T-cell (primary cell): Measurements from ENCODE around the gene DCK. TPM values are rescaled to one million over a fixed set of nuclear protein-coding genes. Genes with fewer than 3 reads are reported as not detected.
"Not testable (repeated sequence)": the region's sequence is repeated elsewhere in the genome, so short reads cannot be mapped to it uniquely, and the experiment has no call there.

Experiments used
- ATAC-seq, 4 experiments: fragments of 200-7000 bp in 3 of 4; fragments of 150-1000 bp in 1 of 4; cut with Tn5 transposase; replicated peaks in 1 of 4; 1 replicate in 3 of 4; 2 replicates in 1 of 4; pipeline ENCODE4 v1.10.0; 2021; ENCODE audit warnings: moderate library complexity in 3 of 4, mild to moderate bottlenecking in 2 of 4, moderate number of reproducible peaks in 1 of 4
- CTCF ChIA-PET, 2 donors: fragments of 300-600 bp; sonication (Branson Sonifier 250); formaldehyde crosslinking; loops; one replicate each; lab custom pipeline; 2022; ENCODE audit warnings: antibody characterized with exemption in 2 of 2; lab: Charles Lee
- POLR2A ChIA-PET, 2 donors: fragments of 300-600 bp; sonication (Branson Sonifier 250); formaldehyde crosslinking; loops; one replicate each; lab custom pipeline; 2022; ENCODE audit warnings: antibody characterized with exemption in 2 of 2; lab: Charles Lee
- DNase-seq, 35 experiments: peaks; one replicate each; pipeline versions ENCODE4 v3.0.0 to v3.0.0-alpha.2; 2013 to 2023
- H3K27ac ChIP-seq: one replicate; pipeline ENCODE4 v1.5.1; 2013; ENCODE audit warnings: low read length
- H3K27me3 ChIP-seq, 2 experiments: replicated peaks in 1 of 2; 1 replicate in 1 of 2; 2 replicates in 1 of 2; pipeline versions ENCODE4 v1.6.1 to v1.7.0; 2013; ENCODE audit warnings: low read length in 1 of 2, mixed read lengths in 1 of 2; ENCODE audit not compliant: control insufficient read depth in 2 of 2, insufficient read depth in 2 of 2; ENCODE audit errors: extremely low read depth in 1 of 2
- H3K36me3 ChIP-seq, 2 donors: 1 replicate in 1 of 2; 2 replicates in 1 of 2; pipeline versions ENCODE4 v1.6.1 to v1.7.0; 2013; ENCODE audit warnings: low read length in 1 of 2; ENCODE audit not compliant: control insufficient read depth in 2 of 2, insufficient read depth in 1 of 2; ENCODE audit errors: extremely low read depth in 1 of 2
- H3K4me1 ChIP-seq, 2 experiments: 1 replicate in 1 of 2; 2 replicates in 1 of 2; pipeline versions ENCODE4 v1.6.1 to v1.7.0; 2013; ENCODE audit warnings: low read length in 2 of 2, mixed read lengths in 1 of 2; ENCODE audit not compliant: insufficient read depth in 2 of 2, control insufficient read depth in 1 of 2; ENCODE audit errors: extremely low read depth in 1 of 2
- H3K4me3 ChIP-seq, 2 donors: 1 replicate in 1 of 2; 2 replicates in 1 of 2; pipeline versions ENCODE4 v1.5.1 to v1.7.0; 2013; ENCODE audit warnings: mild to moderate bottlenecking in 2 of 2, low read length in 1 of 2, moderate library complexity in 1 of 2; ENCODE audit not compliant: control insufficient read depth in 1 of 2; ENCODE audit errors: extremely low read depth in 1 of 2
- H3K9me3 ChIP-seq: 2 replicates; pipeline ENCODE4 v1.7.0; 2013
- H3K27ac Mint-ChIP-seq, 2 donors: one replicate each; pipeline ENCODE4 v1.8.0; 2020 to 2021; ENCODE audit warnings: mild to moderate bottlenecking in 2 of 2, mixed read lengths in 2 of 2
- H3K27me3 Mint-ChIP-seq, 2 donors: one replicate each; pipeline ENCODE4 v1.8.0; 2021 to 2022; ENCODE audit warnings: mixed read lengths in 2 of 2
- H3K36me3 Mint-ChIP-seq: one replicate; pipeline ENCODE4 v1.8.0; 2021; ENCODE audit warnings: mixed read lengths
- H3K4me1 Mint-ChIP-seq, 3 donors: one replicate each; pipeline ENCODE4 v1.8.0; 2020 to 2022; ENCODE audit warnings: mixed read lengths in 3 of 3, mild to moderate bottlenecking in 1 of 3
- H3K4me3 Mint-ChIP-seq, 3 donors: one replicate each; pipeline ENCODE4 v1.8.0; 2020 to 2022; ENCODE audit warnings: mild to moderate bottlenecking in 3 of 3, mixed read lengths in 3 of 3, moderate library complexity in 3 of 3
- H3K9me3 Mint-ChIP-seq, 3 donors: one replicate each; pipeline ENCODE4 v1.8.0; 2020 to 2022; ENCODE audit warnings: mixed read lengths in 3 of 3
- WGBS: methylation state at CpG from one replicate; pipeline ENCODE4 v1.1.5; 2013; ENCODE audit warnings: missing lambda C conversion rate; ENCODE audit not compliant: insufficient coverage; 5-methylcytosine and 5-hydroxymethylcytosine counted together
- total RNA-seq, 35 experiments: library from RNA in 6 of 35; stranded (reverse) in 6 of 35; fragments of 120-200 nt in 1 of 35; gene quantifications; one replicate each; pipeline versions ENCODE4 v1.2.1 to v1.2.4 and lab custom pipeline; 2013 to 2026

Gene DCK
- total RNA-seq, 5 donors from 2014 or later (not counting 1 experiment from before 2014, with no cell fraction given): 25.9 to 50.7 (median 42.1) TPM

GRCh38 chr4:71053613-71054012 is 60.2 kb downstream of the DCK start:
- DNase-seq, H3K4me3 ChIP-seq, H3K4me3 Mint-ChIP-seq, H3K9me3 ChIP-seq, H3K4me1 ChIP-seq, H3K27ac Mint-ChIP-seq, H3K9me3 Mint-ChIP-seq, H3K36me3 ChIP-seq, H3K4me1 Mint-ChIP-seq, H3K27me3 ChIP-seq, ATAC-seq, H3K27me3 Mint-ChIP-seq, H3K36me3 Mint-ChIP-seq, POLR2A ChIA-PET, CTCF ChIA-PET, H3K27ac ChIP-seq: not testable (repeated sequence)
- WGBS: no CpG with 5 or more reads among the region's 1 CpG

DNA sequence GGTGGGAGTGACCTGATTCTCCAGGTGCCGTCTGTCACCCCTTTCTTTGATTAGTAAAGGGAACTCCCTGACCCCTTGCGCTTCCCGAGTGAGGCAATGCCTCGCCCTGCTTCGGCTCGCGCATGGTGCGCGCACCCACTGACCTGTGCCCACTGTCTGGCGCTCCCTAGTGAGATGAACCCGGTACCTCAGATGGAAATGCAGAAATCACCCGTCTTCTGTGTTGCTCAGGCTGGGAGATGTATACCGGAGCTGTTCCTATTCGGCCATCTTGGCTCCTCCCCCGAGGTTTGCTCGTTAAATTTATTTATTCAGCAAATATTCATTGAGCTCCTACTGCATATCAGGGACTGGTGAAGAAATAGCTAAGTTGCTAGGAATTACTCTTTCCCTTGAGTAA is 66.1 kb downstream of the DCK start:
- H3K36me3 Mint-ChIP-seq, H3K9me3 ChIP-seq, H3K9me3 Mint-ChIP-seq, H3K27me3 Mint-ChIP-seq, H3K4me1 ChIP-seq, H3K36me3 ChIP-seq, H3K27ac Mint-ChIP-seq, H3K4me3 ChIP-seq, DNase-seq, H3K4me1 Mint-ChIP-seq, H3K27ac ChIP-seq, H3K4me3 Mint-ChIP-seq, H3K27me3 ChIP-seq, ATAC-seq, POLR2A ChIA-PET: not testable (repeated sequence)
- CTCF ChIA-PET: interaction anchor here in 1 of 2 donors (1.0 kb wide), 1 partner anchor 8 kb away, joined by 5 read pairs; no protein-coding TSS in a partner anchor
- no CpG with 5 or more reads among the region's 16 CpGs for WGBS

DNA sequence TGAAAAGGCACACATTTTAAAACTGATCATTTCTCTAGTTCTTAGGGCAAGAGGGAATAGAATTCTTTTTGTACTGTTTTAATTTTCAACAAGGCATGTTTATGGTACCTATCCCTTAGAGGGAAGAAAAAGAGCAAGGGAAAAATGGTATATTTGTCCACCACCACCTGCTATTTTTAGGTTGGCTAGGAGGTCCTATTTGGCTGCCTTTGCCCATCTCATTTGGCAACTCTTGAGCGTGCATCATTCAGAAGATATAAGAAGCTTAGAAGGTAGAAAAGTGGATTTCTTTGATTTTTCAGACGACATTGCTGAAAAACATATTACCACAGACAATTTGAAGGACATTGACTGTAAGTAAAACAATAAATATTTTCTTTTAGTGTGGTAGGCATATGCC is 69.0 kb downstream of the DCK start:
- Histone ChIP-seq H3K27me3 (no peaks in the 10 kb centered on the region), H3K4me3 (no peak overlapping the region), H3K9me3 (no peaks in the 10 kb centered on the region), H3K36me3 (no peaks in the 10 kb centered on the region), H3K27ac (no peak overlapping the region), H3K4me1 (no peaks in the 10 kb centered on the region)
- Mint-ChIP-seq H3K4me1 (peaks cover 0 to 5% (median 0%) of the 10 kb centered on the region in 3 donors), H3K27me3 (peaks cover 0 to 3% of the 10 kb centered on the region in 2 donors), H3K27ac (no peak overlapping the region), H3K4me3 (no peak overlapping the region), H3K9me3 (no peaks in the 10 kb centered on the region), H3K36me3 (no peaks in the 10 kb centered on the region)
- no CpG with 5 or more reads among the region's 2 CpGs for WGBS
- ChIA-PET POLR2A (no interaction called here), CTCF (no interaction called here)
- no peak for DNase-seq
- no peak for ATAC-seq

DNA sequence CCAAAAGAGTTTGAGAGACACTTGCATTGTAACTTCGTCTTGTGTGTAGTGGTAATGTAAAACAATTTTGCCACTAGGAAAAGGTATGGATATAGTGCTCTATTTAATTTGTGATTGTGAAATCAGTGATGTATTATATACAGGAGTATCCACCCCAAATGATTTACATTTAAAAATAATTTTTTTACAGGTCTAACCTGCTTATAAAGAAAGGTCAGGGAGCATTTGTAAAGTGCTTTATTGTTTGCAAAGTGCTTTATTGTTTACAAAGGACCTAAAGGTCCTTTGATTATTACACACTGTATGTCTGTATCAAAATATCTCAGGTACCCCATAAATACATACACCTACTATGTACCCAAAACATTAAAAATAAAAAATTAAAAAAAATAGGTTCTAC is 70.3 kb downstream of the DCK start:
- WGBS: no CpG with 5 or more reads among the region's 1 CpG
- Histone ChIP-seq H3K27me3 (no peaks in the 10 kb centered on the region), H3K4me1 (no peaks in the 10 kb centered on the region), H3K9me3 (no peaks in the 10 kb centered on the region), H3K36me3 (no peaks in the 10 kb centered on the region), H3K27ac (no peak overlapping the region), H3K4me3 (no peak overlapping the region)
- Mint-ChIP-seq H3K27me3 (peaks cover 0 to 3% of the 10 kb centered on the region in 2 donors), H3K4me3 (no peak overlapping the region), H3K36me3 (no peaks in the 10 kb centered on the region), H3K4me1 (peaks cover 0 to 6% (median 0%) of the 10 kb centered on the region in 3 donors), H3K27ac (no peak overlapping the region), H3K9me3 (no peaks in the 10 kb centered on the region)
- ChIA-PET CTCF (no interaction called here), POLR2A (no interaction called here)
- ATAC-seq (no peak), DNase-seq (no peak)

DNA sequence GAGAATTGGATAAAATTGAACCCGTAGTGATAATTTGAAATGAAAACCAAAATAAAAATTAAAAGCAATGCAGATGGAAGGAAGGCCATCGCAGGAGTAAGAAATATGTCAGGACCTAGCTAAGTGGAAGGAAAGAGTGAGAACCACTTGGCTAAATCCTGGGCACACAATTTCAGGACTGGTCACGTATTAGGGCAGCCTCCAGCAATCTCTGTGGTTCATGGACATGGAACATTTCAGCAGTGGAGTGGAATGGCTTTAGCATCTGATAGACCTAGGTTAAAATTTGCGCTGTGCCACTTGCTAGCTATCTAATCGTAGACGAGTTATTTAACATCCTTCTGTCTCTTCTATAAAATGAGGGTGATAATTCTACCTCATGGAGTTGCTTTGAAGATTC is 71.1 kb downstream of the DCK start:
- POLR2A ChIA-PET: no interaction called here
- H3K27ac Mint-ChIP-seq: no peak overlapping the region
- no peaks in the 10 kb centered on the region for H3K36me3 Mint-ChIP-seq
- Histone ChIP-seq H3K36me3 (no peaks in the 10 kb centered on the region), H3K27ac (no peak overlapping the region), H3K9me3 (no peaks in the 10 kb centered on the region), H3K4me3 (no peak overlapping the region), H3K4me1 (no peaks in the 10 kb centered on the region), H3K27me3 (no peaks in the 10 kb centered on the region)
- 100% methylated on average over 2 of the region's 6 CpGs for WGBS
- peaks cover 0 to 6% (median 0%) of the 10 kb centered on the region in 3 donors for H3K4me1 Mint-ChIP-seq
- H3K27me3 Mint-ChIP-seq: peaks cover 0 to 3% of the 10 kb centered on the region in 2 donors
- H3K9me3 Mint-ChIP-seq: no peaks in the 10 kb centered on the region
- CTCF ChIA-PET: interaction anchor here in 1 of 2 donors (0.6 kb wide), 1 partner anchor 141 kb away, joined by 3 read pairs; no protein-coding TSS in a partner anchor
- H3K4me3 Mint-ChIP-seq: no peak overlapping the region
- ATAC-seq (no peak), DNase-seq (no peak)

GRCh38 chr4:71065991-71066510 is 72.6 kb downstream of the DCK start:
- no peak for ATAC-seq
- no peak overlapping the region for H3K4me3 ChIP-seq
- no peaks in the 10 kb centered on the region for H3K9me3 ChIP-seq
- peaks cover 0 to 2% of the 10 kb centered on the region in 2 experiments for H3K27me3 ChIP-seq
- WGBS: no CpG with 5 or more reads among the region's 2 CpGs
- no peaks in the 10 kb centered on the region for H3K4me1 ChIP-seq
- Mint-ChIP-seq H3K4me3 (no peak overlapping the region), H3K4me1 (peaks cover 0 to 6% (median 0%) of the 10 kb centered on the region in 3 donors), H3K9me3 (no peaks in the 10 kb centered on the region), H3K36me3 (no peaks in the 10 kb centered on the region), H3K27me3 (peaks cover 2 to 3% of the 10 kb centered on the region in 2 donors), H3K27ac (no peak overlapping the region)
- ChIA-PET POLR2A (no interaction called here), CTCF (no interaction called here)
- no peak overlapping the region for H3K27ac ChIP-seq
- H3K36me3 ChIP-seq: no peaks in the 10 kb centered on the region
- no peak for DNase-seq
